Upper lobe of right lung (tissue), 1 donor: Measurements from ENCODE around the gene YBX2. TPM values are rescaled to one million over a fixed set of nuclear protein-coding genes. Genes with fewer than 3 reads are reported as not detected.
A peak's percentile ranks its signal among the peaks of the same experiment; 100 is the strongest.

Experiments
- ATAC-seq: fragments of 200-7000 bp; cut with Tn5 transposase; one replicate; pipeline ENCODE4 v1.9.1; 2020; ENCODE audit warnings: mild to moderate bottlenecking, moderate library complexity
- DNase-seq: peaks from one replicate; pipeline ENCODE4 v3.0.0-alpha.2; 2020
- H3K27ac ChIP-seq: fragments of 200-600 bp; one replicate; pipeline ENCODE4 v1.8.0; 2022
- H3K27me3 ChIP-seq: fragments of 200-600 bp; one replicate; pipeline ENCODE4 v1.8.0; 2022; ENCODE audit warnings: mild to moderate bottlenecking
- H3K36me3 ChIP-seq: fragments of 200-600 bp; one replicate; pipeline ENCODE4 v1.8.0; 2022
- H3K4me1 ChIP-seq: fragments of 200-600 bp; one replicate; pipeline ENCODE4 v1.8.0; 2022
- H3K4me3 ChIP-seq: fragments of 200-600 bp; one replicate; pipeline ENCODE4 v1.8.0; 2022; ENCODE audit warnings: mild to moderate bottlenecking
- H3K9me3 ChIP-seq: fragments of 200-600 bp; one replicate; pipeline ENCODE4 v1.8.0; 2022
- intact Hi-C: fragments of 100-400 bp; cut with DNase I; formaldehyde crosslinking; loops from one replicate; pipeline ENCODE4 v1.11.0; 2022
- total RNA-seq: library from RNA; stranded (reverse); fragmentation: NEBNext Ultra II Directional; extraction: Animal tissue kit (Norgen Biotek cat#: 25700); gene quantifications from one replicate; pipeline ENCODE4 v1.2.1, GENCODE V29; 2021
- TF ChIP-seq, protein P1 (sequence below): fragments of 200-600 bp; IDR thresholded peaks from one replicate; pipeline ENCODE4 v1.8.0; 2022; ENCODE audit warnings: antibody characterized with exemption
- donor health status: DM: no; HTN: yes; CAD: no; lungs with severe emphysema.

YBX2 gene
- total RNA-seq, 1 donor from 2014 or later, result not detected

DNA sequence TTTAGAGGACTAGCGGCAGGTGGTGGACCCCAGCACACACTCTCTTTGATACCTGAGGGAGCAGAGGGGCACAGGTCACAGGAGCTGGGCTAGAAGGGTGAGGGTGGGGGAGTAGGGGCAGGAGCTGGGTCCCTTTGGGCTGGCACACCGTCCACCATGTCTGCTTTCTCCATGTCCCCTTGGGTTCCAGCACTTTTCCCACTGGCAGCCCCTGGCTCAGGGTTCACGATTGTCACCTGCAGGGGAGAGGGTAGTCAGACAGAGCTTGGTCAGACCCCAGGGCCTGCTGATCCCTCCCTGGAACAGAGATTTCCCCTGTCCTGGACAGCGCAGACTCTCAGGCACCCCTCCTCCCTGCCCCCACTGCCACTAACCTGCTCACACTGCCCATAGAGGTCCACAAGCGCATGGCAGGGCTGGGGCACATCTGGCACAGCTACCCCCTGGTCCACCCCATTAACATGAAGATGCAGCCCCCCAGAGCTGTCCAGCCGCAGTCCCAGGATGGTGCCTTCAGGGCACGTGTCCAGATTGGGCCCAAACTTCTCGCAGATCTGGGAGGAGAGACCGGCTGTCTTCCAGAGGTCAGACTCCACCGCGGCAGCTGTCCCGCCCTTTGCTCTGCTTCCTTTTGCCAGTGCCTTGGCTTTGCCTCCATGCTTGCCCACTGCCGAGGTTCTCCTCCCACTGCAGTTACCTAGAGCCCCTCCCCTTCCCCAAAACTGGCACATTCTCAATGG is 23.9 kb upstream of the YBX2 start:
- ATAC-seq (no peak), DNase-seq (no peak)
- no peaks in the 10 kb centered on the region for H3K27me3 ChIP-seq
- H3K9me3 ChIP-seq, result no peaks in the 10 kb centered on the region
- H3K4me3 ChIP-seq, result no peak overlapping the region
- peaks cover 64% of the 10 kb centered on the region for H3K36me3 ChIP-seq
- TF ChIP-seq, protein P1, sequence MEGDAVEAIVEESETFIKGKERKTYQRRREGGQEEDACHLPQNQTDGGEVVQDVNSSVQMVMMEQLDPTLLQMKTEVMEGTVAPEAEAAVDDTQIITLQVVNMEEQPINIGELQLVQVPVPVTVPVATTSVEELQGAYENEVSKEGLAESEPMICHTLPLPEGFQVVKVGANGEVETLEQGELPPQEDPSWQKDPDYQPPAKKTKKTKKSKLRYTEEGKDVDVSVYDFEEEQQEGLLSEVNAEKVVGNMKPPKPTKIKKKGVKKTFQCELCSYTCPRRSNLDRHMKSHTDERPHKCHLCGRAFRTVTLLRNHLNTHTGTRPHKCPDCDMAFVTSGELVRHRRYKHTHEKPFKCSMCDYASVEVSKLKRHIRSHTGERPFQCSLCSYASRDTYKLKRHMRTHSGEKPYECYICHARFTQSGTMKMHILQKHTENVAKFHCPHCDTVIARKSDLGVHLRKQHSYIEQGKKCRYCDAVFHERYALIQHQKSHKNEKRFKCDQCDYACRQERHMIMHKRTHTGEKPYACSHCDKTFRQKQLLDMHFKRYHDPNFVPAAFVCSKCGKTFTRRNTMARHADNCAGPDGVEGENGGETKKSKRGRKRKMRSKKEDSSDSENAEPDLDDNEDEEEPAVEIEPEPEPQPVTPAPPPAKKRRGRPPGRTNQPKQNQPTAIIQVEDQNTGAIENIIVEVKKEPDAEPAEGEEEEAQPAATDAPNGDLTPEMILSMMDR, result no peak
- no peak overlapping the region for H3K27ac ChIP-seq
- intact Hi-C loops, result no loop called here
- peaks cover 19% of the 10 kb centered on the region for H3K4me1 ChIP-seq

DNA sequence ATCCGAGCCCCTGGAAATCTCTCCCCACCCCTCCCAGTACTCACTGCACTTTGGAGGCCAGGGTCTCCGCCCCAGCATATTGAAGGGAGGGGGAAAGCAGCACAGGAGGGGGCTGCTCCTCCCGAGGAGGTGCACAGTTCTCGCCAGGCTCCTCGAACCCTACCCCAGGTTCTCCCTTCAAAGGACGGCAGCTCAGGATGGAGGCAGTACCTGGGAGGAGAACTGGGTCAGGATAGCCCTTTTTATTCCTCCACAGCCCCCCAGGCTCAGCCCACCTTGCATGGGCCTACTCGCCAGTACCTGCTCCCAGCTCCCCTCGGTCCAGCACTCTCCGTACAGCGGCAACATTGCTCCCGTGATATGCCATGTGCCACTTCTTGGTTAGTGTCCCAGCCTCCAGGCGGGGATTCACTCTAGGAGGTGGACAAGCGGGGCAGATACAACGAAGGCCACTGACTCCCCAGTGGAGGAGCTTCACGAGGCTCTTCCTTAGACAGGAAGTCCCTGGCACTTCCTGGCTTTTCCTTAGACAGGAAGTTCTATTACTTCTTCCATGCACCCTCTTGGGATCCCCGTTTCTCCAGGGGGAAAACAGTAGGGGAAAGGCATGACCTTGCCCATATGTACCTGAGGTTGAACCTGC is 22.8 kb upstream of the YBX2 start:
- DNase-seq (no peak), ATAC-seq (no peak)
- Histone ChIP-seq H3K9me3 (no peaks in the 10 kb centered on the region), H3K36me3 (peaks cover 64% of the 10 kb centered on the region), H3K4me1 (peaks cover 19% of the 10 kb centered on the region), H3K4me3 (no peak overlapping the region), H3K27ac (no peak overlapping the region), H3K27me3 (no peaks in the 10 kb centered on the region)
- intact Hi-C loops, result no loop called here
- TF ChIP-seq, protein P1, result no peak

DNA sequence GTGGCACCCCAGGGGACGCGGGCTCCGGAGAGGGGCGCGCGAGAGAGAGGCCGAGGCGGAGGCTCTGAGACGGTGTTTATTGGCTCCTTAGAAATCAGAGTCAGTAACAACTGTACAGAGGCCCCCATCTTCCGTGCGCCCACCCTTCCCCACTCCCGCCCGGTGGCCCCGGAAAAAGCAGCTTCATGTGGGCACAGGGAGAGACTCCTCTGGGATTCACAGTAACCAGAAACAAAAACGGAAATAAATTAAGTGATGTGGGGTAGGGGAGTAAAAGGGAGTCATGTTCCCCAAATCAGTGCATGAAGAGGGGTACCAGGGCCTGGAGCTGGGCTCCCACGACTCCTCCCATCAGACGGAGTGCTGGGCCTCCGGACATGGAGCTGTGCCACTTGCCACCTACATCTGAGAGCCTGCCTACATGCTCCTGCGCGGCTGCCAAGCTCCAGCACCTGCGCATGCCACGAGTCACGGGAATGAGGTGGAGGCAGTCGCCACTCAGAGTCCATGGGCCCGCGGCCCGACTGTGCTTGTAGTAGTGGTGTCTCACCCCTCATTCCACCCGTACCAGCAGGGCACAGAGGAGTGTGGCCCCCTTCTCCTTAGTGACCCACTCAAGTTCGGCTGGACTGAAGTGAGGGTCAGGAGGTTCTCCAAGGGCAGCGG is 21.3 kb upstream of the YBX2 start:
- H3K4me3 ChIP-seq, result peak overlapping the region; percentile 90
- TF ChIP-seq, protein P1, result no peak
- ATAC-seq (peak; percentile 4), DNase-seq (peak; percentile 75)
- peaks cover 19% of the 10 kb centered on the region for H3K4me1 ChIP-seq
- no peaks in the 10 kb centered on the region for H3K9me3 ChIP-seq
- peak overlapping the region; percentile 98 for H3K27ac ChIP-seq
- H3K36me3 ChIP-seq, result peaks cover 64% of the 10 kb centered on the region
- intact Hi-C loops, result no loop called here
- H3K27me3 ChIP-seq, result no peaks in the 10 kb centered on the region

DNA sequence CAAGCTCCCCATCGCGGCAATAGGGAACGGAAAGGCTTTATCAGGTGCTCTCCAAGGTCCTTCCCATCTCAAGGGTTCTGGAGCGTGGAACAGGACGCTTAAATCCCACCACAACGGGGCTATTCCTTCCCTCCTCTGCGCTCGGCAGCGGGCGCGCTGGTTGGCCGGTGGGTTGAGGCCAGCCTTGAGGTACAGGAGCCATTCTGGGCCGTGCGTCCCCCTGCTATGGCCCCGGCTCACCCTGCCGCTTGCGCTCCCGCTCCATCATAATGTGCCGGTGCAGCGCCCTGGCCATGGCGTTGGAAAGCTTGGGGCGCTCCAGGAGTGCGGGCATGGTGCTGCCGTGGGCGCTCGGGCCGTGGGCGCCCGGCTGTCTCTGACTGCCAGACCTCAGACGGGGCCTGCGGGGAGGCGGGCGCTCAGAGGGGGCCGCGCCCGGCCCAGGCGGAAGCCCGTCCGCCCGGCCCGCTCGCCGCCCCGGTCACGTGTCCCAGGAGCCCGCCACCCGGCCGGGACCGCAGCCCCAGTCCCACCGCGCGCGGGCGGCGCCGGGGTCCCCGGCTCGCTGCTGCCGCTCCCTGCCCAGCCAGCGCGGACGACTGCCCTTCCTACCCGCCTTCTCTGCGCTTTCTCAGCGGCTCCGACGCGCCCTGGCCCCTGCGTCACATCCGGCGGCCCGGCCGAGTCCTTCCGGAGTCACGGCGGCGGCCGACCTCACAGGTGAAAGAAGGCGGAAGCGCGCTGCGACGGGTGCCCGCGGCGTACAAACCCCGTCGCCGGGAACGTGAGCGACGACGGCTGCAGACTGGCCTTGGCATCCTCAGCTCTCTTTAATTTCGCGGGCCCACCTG is 20.5 kb upstream of the YBX2 start, which contains the start of gene GPS2:
Gene GPS2 (minus strand): TSS at position 642 of the 851 bp plus-strand sequence. CDS start 308 bp downstream, at position 334.
- peak within 1 kb of the TSS; percentile 98 for H3K27ac ChIP-seq
- intact Hi-C loops, result no loop called here
- peaks cover 65% of the 10 kb centered on the region for H3K36me3 ChIP-seq
- DNase-seq (peak; percentile 97), ATAC-seq (peak; percentile 93)
- H3K4me1 ChIP-seq, result peaks cover 24% of the 10 kb centered on the region
- TF ChIP-seq, protein P1, result no peak
- H3K4me3 ChIP-seq, result peak within 1 kb of the TSS; percentile 90
- no peaks in the 10 kb centered on the region for H3K9me3 ChIP-seq
- no peaks in the 10 kb centered on the region for H3K27me3 ChIP-seq
